ENCODE measurements around the gene ATP11C. TPM values are rescaled to one million over a fixed set of nuclear protein-coding genes. Genes with fewer than 3 reads are reported as not detected.

The ATP11C gene
- total RNA-seq = 61.4 and 65.2 TPM in 2 replicates

DNA sequence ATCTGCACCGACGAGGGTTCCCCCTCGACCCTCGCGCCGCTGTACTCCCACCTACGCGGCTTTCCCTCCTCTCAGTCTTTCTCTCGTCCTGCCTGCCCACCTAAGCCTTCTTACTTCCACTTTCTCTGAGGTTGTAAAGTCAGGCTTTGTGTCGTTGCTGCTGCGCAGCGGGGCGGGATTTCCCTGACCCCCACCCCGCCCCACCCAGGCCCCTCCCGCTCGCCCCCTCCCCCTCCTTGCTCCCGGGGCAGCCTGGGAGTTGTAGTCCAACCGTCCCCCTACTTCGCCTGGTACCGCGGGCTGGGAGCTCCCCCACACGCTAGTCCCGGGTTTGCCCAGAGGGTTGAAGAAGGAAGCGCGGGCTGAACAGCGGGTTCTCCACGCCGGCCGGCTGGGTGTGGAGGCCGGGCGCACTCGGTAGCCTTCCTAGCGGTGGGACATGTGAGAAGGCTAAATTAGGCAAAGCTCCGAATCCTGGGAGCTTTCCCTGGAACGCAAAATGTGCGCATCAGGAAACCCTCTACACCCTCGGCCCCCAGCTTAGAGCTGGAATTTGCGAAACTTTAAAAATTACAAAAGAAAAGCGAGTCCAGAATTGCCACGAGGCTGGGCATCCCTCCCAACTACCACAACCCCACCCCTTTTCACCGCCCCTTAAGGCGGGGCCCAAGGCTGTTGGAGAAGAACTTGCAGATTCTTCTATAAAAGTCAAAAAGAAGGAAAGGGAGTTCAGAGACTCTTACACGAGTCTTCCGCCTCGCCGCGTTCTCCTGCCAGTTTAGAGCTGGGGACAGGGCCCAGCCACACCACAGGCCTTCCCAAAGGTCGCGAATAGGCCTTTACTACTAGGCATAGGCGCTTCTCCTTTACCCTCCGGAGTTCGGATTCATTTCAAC is at the start of gene ATP11C:
Gene ATP11C (minus strand): TSS at position 153 of the 896 bp plus-strand sequence. CDS start 1,011 bp downstream, outside the sequence.

DNA sequence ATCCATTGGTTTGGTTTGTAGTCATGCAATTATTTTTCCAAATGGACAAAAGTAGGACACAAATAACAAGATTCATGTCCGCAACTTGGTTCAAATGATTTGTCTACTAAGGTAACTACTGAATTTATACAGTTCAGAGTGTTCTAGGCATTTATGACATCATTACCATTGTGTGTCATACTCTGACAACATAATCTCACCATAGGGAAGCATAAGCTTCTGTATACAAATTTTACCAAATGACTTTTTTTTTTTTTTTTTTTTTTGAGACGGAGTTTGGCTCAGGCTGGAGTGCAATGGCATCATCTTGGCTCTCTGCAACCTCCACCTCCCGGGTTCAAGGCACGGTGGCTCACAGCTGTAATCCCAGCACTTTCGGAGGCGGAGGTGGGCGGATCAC is 32.6 kb upstream of the ATP11C start, which contains the start of gene CXorf66:
Gene CXorf66 (minus strand): TSS at position 101 of the 400 bp plus-strand sequence. CDS start 25 bp downstream, at position 76.

DNA sequence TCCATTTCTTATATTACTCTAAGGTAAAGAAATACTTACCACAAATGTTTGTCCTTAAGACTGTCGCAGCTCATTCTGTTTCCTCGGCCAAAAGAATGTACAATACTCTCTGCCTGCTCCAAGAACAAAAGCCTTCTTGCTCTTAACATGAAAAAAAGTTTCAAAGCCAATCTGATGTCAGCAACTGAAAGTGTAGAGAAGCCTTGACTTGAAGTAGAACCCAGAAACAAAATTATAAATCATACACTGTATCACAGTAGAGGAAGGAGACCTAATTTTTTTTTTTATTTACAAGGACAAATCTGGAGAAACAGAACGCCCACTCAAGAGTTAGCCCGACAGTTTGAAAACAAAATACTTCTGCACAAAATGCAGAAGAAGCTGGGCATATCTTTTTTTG is 224.8 kb downstream of the ATP11C start, which contains the start of gene MCF2:
Gene MCF2 (minus strand): TSS at position 101 of the 400 bp plus-strand sequence. CDS start 56,423 bp downstream, outside the sequence.

Other genes with a start within 250 kb of the ATP11C start
- under 0.01 TPM in 1 of 2 replicates, not detected in the other for gene MCF2, start 224.9 kb downstream of the ATP11C start, total RNA-seq
- not detected in 2 replicates for gene CXorf66, start 32.5 kb upstream of the ATP11C start, total RNA-seq

Data from epithelial cell of umbilical artery (primary cell).